ENCODE measurements around the gene AADACL2.
"Not testable (repeated sequence)": the region's sequence is repeated elsewhere in the genome, so short reads cannot be mapped to it uniquely, and the experiment has no call there.

Gene AADACL2

DNA sequence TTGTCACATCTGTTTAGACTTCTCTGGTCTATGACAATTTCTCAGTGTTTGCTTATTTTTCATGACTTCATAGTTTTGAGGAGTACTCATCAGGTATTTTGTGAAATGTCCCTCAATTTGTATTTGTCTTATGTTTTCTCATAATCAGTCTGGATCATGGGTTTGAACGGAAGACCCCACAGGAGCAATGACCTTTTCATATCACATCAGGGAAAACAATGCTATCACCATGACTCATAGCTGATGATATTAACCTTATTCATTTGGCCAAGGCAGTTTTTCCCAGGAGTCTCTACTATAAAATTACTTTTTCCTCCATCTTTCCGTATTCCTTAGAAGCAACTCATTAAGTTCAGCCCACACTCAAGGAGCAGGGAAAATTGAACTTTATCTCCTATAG, 32.7 kb downstream of the AADACL2 start:
- no peak for DNase-seq

DNA sequence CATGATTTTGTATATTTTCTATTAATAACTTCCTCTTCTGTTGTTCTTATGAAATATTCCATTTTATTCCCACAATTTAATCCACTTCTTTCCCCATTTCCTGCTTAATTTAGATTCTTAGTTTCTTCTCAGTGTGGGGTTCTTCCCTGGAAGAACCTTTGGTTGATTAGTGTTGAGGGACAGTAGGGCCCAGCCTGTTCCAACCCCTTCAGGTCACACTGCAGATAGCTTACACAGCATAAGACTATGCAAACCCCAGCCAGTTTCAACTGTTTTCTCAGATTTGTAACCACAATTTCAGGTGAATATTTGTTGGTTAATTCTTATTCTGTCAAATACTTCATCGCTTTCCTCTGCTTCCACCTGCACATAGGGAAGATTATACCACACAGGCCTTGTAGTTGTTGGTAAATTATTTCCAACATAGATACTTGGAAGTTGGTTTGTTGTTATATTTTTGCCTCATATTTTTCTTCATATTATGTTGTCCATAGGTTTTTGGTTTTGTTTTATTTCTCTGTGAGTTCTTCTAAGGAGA, 34.7 kb downstream of the AADACL2 start:
- no peak for DNase-seq

DNA sequence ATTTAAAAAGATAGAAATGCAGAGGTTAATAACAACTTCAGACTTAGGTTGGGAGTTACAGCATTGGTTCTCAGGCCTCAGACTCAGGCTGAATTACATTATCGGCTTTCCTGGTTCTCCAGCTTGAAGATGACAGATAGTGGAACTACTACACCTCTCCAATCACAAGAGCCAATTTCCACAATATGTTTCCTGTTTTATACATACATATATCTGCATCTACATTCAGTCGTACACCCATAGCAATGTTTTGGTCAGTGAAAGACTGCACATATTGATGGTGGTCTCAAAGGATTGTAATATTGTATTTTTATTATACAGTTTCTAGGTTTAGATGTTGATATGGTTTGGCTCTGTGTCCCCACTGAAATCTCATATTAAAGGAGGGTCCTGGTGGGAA, 35.4 kb downstream of the AADACL2 start:
- no peak for DNase-seq

DNA sequence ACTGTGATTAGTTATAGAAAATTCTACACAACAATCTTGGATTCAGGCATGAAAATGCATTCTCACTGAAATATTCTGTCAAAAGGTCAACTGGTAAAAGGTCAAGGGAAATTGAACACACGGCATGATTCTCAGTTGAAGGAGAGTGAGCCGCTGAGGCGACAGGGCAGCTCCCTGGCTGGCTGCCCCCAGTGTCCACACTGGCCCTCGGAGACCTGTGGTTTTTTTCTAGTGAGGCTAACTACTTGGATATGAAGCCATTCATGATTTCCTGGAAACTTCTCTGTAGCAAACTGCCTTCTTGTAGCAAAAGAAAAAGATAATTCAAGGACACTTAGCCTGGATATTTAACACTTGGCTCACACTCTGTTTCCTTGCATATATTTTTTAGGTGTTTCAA, 37.2 kb downstream of the AADACL2 start:
- DNase-seq, result no peak

DNA sequence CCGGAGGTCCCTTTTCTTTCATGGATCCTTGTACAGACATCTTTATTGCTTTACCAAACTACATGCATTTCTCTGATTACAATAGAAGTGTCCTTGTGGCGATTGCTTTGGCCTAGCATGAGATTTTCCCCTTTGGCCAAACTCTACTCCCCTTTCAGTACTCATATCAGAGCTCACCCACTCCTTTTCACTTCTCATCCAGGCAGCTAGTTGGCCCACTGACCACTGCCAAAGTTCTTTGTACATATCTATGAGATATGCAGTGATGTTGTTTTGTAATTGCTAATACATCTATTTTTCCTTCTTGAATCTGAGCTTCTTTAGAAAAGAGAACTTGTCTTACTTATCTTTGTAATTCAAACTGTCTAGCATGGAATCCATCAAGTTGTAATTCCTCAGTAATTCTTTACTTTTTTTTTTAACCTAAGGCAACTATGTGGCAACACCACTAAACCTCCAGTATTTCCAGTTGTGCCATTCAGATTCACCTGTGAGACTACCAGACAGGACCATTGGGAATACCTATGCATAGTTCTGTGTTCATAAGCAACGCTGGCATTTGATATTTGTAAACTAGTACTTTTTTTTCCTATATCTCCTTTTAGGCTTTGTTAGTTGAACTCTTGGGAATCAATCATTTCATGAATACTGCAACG, 39.2 kb downstream of the AADACL2 start:
- DNase-seq, result no peak

DNA sequence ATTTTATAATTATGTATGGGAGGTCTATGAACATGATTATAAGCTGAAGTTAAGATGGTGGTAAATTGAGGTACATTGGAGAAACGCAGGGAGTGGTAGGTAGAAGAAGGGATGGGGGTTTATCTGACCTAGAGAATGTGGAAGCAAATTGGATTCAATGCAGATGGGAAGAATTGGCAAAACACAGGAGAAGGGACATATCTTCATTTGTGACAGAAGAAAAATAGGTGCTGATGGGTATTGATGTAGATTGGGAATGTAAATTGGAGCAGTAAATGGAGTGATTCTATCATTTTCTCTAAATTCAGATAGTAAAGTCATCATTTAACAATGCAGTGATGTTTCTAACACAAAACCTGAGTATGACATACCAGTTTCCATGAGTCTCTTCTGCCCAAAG, 40.5 kb downstream of the AADACL2 start:
- DNase-seq, result no peak

DNA sequence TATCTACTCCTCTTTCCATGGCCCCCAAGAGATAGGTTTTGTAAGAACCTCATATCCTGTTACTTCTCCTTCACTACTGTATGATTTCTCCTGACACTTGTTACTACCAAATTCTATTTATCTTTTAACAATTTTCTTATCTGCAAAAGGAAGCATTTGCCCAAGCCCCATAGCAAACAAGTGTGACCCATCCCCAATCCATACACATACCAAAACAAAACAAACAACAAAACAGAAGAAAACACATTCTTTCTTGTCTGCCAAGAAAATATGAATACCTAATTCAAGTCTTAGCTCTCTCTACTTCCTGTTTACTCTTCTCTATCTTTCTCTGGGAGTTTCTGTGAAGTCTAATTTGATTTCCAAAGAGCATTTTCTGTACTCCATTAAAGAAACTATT, 41.2 kb downstream of the AADACL2 start:
- DNase-seq, result no peak

DNA sequence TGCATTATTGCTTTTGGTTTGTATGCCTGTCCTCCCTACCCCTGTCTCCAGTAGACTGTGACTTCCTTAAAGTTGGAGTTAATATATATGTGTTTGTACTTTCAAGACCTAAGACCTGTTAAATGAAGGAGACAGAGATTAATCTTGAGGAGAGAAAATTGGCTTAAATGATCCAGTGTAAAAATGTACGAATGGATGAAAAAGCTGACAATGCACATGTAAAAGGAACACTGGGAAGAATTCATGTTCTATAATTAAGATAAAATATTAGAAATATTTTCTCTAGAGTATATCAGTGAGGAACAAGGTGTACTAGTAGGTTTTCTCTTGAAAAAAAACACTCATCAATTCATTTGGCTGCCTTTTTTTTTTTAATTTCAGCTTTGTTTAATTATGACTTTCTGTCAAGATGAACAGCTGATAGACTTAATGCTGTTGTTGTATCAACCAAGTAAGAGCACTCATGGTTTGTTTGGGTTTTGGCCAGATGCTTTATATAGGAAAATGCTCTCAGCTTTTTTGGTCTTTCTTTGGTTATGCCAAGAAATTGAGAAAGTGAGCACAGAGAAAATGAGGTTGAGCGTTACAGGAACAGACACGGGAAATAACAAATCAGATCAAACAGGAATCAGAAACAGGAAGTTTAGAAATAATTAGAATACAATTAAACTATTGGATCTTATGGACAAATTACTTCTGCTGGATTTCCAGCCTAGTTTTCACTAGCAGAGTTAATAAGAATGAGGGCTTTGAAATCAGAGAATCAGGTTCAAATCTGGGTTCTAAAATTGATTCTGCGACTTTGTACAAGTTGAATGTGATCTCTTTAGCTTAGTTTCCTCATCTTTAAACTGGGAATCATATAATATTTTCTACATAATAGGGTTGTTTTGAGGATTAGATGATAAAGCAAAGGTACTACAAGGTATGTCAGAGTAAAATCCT, 41.9 kb downstream of the AADACL2 start:
- DNase-seq, result no peak

DNA sequence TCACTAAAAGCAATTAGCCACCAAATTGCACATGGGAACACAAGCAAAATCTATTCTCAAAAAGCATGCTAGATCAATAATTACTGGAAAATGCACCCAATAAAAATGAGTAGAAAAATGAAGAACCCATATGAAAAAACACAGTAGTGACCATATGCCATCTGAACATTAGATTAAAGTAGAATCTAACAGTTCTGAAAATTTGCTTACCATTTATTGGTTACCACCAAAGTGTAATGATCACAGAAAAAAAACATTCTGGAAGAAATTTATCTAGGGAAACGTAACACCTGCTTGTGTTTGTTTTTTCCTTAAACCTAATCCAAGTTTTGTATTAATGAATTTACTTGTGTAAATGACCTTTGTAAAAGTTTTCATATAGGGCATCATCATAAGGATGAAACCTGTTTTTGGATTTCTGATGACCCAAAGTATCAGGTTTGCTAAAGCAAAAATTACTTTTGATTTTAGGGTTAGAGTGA, 42.6 kb downstream of the AADACL2 start:
- DNase-seq, result no peak

DNA sequence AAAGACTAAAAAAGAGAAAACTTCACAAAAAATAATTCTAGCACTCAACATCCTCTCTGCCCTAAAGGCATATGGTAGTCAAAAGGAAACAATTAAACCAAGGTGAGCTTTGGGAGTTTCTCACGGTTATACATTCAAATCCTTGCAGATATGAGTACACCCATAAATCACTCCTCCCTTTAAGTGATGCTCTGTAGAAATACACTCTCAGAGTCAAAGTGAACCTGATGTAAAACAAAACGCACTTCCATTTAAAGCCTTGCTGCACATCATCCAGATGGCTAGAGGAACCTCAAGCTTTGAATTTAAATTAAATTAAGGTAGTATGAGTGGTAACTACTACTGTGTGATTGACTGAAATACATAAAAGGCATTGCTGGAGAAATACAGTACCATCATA, 44.2 kb downstream of the AADACL2 start:
- DNase-seq, result no peak

DNA sequence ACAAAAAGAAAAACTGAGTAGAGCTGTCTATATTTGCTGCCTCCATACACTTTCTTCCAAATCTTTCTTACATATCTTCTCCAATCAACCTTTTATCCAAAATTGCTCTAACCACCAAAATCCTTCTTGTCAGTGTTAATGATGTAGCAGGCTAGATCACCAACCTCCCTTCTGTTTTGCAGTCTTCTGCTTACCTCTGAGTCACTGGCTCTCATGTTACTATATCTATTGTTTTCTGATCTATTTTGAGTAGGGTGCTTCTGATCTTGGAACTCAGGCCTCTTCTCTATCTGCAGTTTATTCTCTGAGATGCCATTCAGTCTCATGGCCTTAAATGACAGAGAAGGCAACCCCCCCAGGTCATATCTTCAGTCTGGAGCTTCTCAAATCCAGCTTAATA, 53.9 kb downstream of the AADACL2 start:
- no peak for DNase-seq

DNA sequence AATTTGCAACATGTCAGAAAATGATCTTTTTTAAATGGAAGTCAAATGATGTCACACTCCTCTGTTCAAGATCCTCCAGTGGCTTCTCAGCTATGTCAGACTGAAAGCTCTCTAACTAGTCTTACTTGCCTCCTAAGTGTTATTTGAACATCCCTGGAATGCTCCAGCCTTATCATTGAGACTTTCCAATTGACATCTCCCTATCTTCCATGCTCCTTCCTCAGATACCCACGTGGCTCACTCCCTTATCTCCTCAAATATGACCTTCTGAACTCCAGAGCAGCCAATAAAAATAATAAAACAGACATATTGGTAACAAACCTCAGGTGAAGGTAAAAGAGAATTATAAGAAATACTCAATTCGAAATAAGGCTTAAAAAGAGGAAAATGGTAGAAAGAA, 54.7 kb downstream of the AADACL2 start:
- DNase-seq, result no peak

DNA sequence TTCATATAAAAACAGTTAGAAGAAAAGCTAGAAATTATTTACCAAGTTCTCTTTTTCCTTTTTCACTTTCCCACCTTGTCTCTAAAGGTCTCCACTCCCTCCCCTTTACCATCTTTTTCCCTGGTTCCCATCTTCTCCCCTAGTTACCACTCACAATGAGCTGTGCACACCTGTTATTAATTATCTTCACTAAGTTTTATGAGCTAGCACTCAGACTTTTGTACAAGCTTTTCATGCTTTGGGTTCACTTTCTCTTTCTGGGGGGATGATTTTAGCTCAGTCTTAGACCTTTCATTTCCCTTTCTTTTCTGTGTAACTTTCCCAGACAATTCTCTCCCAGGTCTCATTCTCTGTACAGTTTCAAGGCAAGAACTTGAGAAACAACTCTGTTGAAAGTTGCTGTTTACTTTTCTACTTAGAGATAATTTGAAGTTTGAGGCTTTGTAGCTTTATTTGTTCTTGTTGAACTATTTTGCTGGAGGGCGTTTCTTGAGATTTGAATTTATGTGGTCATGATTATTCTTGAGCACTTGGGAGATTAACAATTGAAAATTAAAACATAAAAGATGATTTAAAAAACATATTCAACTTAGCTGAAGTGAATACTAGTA, 56.2 kb downstream of the AADACL2 start:
- no peak for DNase-seq

DNA sequence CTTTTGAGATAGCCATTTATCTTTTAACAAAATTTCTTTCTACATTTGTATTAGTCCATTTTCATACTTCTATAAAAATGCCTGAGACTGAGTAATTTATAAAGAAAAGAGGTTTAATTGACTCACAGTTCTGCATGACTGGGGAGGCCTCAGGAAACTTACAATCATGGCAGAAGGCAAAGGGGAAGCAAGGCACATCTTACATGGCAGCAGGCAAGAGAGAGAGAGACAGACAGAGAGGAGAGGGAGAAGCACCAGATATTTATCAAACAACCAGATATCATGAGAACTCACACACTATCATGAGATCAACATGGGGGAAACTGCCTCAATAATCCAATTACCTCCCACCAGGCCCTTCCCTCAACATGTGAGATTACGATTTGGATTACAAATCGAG, 57.0 kb downstream of the AADACL2 start:
- not testable (repeated sequence) for DNase-seq

DNA sequence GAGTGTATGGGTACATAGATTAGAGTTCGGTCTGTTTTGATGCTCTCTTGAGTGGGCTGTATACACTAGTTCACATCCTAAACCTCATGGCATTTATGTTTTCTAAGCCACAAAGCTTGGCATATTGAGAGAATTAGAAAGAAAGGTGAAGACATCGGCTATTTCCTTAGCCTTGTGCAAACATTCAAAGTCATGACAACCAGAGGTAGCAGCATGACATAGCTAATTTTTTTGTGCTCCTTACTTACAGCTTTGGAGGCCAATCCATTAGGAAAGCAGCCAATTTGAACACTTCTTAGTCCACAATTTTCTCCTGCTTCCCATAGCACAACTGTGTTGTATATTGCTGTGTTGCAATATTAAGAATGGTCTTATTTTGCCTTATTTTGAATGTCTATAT, 58.7 kb downstream of the AADACL2 start:
- no peak for DNase-seq

DNA sequence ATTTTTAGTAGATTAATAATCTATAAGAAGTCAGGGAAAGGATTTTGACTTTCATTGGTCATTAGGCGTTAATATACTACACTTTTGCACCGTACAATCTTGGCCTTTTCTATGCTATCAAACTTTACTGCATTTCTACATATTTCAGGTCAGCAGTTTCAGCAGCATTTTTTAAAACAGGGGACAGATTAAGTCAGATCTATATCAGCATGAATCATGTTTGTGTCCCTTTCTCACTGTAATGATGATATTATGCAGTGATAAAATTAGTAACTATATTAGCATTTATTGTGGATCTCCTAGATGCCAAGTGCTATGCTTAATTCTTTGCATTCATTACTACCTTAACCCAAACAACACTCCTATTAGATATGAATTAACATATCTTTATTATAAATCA, 59.9 kb downstream of the AADACL2 start:
- DNase-seq, result no peak

DNA sequence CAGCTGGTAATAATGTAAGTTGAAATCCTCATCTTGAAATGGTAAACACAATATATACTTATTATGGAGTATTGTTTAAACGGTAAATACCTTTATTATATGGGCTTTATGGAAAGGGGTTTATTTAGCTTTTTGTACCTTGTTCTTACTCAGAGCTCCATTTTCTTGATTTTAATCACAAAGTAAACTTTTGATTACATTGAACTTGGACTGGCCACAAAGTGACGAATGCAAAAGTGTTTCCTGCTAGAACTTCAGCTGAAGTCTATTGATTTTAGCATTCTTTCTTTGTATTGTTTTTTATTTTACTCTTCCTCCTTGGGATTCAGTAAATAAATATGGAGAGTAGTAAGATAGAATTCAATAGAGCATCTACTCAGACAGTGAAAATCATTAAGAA, 60.4 kb downstream of the AADACL2 start:
- no peak for DNase-seq

DNA sequence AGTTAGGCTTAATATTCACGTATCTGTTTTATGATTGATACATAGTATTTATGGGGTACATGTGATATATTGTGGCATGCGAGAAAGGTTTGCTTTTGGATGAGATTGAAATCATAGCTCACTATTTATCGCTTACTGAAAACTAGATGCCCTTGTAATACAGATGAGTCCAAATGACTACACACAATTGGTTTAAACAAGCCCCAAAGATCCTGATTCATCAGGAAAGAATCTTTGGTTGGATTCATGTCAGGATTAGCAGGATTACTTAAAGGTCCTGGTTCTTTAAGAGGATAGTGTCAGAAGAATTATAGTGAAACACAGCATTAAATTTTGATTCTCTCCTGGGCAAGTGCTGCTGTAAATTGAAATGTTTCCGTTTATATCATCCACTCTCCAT, 61.5 kb downstream of the AADACL2 start:
- DNase-seq, result no peak

DNA sequence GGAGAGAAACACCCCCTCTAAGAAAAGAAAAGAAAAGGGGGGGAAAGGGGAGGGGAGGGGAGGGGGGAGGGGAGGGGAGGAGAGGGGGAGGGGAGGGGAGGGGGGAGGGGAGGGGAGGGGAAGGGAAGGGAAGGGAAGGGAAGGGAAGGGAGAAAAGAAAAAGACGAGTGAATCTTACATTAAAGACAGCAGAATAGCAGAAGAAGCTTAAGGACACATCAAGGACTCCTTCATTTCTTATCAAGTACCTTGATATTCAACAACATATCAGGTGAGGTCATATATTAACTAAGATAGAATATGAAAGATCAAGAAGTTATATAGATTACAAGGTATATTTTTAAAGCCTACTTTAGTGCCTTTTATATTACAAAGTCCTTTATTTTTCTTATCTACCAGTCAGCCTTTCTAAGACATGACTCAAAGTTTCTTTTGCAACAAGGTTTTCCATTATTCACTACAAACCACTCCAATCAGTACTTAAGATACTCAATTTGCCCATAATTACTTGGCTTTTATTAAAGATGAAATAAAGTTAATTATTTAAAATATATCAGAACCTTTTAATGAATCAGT, 62.5 kb downstream of the AADACL2 start:
- DNase-seq, result no peak

DNA sequence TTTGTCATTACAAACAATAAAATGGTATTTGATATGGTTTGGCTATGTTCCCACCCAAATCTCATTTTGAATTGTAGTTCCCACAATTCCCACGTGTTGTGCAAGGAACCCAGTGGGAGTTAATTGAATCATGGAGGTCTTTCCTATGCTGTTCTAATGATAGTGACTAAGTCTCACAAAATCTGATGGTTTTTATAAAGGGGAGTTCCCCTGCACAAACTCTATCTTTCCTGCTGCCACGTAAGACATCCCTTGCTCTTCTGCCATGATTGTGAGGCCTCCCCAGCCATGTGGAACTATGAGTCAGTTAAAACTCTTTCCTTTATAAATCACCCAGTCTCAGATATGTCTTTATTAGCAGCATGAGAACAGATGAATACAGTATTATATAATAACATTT, 64.7 kb downstream of the AADACL2 start:
- no peak for DNase-seq

DNA sequence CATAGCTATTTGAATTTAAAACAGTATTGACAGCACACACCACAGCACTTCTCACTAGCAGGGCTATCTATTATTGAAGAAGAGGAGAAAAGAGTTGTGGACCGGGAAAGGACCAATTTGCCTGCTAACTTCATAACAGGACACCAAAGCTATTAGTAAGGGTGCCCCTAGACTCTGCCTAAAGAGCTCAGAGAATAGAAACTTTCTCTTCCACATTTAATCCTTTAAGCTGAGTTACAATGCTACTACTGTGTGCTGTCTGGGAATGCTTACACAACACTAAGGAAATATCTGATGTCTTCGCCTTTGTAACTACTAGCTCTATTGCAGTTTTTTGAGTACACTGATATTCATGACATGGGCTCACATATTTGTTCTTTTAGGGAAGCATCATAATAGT, 66.7 kb downstream of the AADACL2 start:
- no peak for DNase-seq

DNA sequence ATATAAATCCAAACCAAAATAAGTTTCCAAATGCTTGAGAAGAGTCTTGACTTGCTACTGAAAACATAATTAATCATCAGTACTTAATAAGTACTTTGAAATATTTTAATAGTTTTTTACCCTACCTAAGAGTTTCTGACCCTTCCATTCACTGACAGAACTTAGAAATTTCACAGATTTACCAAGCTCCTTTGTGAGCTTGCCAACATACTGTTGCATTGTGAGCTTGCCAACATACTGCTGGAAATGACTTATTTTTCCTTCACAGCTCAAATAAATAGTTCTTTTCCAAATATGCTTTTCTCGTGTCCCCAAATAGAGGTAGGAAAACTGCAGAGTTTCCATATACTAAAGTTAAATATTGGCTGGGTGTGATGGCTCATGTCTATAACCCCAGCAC, 70.5 kb downstream of the AADACL2 start:
- DNase-seq, result no peak

DNA sequence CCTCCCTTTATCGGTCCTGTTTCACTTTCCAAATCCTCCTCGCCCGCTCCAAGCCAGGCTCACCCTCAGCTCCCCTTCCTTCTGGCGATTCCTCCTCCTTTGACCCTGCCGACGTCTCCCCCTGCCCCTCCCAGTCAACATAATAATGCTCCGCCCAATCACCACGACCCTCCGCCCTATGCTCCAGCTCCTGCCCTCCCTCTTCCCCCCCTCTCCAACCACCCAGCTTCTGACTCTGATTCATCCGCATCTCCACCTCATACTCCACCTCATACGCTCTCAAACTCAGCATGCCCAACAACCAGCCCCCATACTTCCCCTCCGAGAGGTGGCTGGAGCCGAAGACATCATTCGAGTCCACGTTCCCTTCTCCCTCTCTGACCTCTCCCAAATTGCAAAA, 73.1 kb downstream of the AADACL2 start:
- DNase-seq, result no peak
